Smooth muscle cell (in vitro differentiated cells): ENCODE data around the gene ERCC1. TPM values are rescaled to one million over a fixed set of nuclear protein-coding genes. Genes with fewer than 3 reads are reported as not detected.
"Not testable (repeated sequence)": the region's sequence is repeated elsewhere in the genome, so short reads cannot be mapped to it uniquely, and the experiment has no call there.

ENCODE experiments used
- DNase-seq: peaks from one replicate; lab custom pipeline; 2025; ENCODE audit not compliant: unreplicated experiment; lab: John Stamatoyannopoulos, UW
- H2AFZ ChIP-seq: fragments of 200-600 bp; sonication (generic); 2 replicates; pipeline ENCODE4 v1.6.0; 2016; ENCODE audit warnings: antibody characterized with exemption, low read depth, mild to moderate bottlenecking
- H3F3A ChIP-seq: fragments of 200-600 bp; sonication (generic); 2 replicates; pipeline ENCODE4 v1.6.0; 2017; ENCODE audit warnings: antibody characterized with exemption, low read depth
- H3K27ac ChIP-seq: fragments of 200-600 bp; sonication (generic); 2 replicates; pipeline ENCODE4 v1.5.1; 2016; ENCODE audit warnings: low read depth, mild to moderate bottlenecking
- H3K27me3 ChIP-seq: fragments of 200-600 bp; sonication (generic); 2 replicates; pipeline ENCODE4 v1.6.1; 2016; ENCODE audit warnings: low read depth, mild to moderate bottlenecking
- H3K36me3 ChIP-seq: fragments of 200-600 bp; sonication (generic); 2 replicates; pipeline ENCODE4 v1.5.1; 2016; ENCODE audit warnings: low read depth
- H3K4me1 ChIP-seq: fragments of 200-600 bp; sonication (generic); 2 replicates; pipeline ENCODE4 v1.5.1; 2016; ENCODE audit warnings: low read depth
- H3K4me2 ChIP-seq: fragments of 200-600 bp; sonication (generic); 2 replicates; pipeline ENCODE4 v1.6.0; 2016; ENCODE audit warnings: mild to moderate bottlenecking
- H3K4me3 ChIP-seq: fragments of 200-600 bp; sonication (generic); 2 replicates; pipeline ENCODE4 v1.5.1; 2016; ENCODE audit warnings: mild to moderate bottlenecking
- H3K79me2 ChIP-seq: fragments of 200-600 bp; sonication (generic); 2 replicates; pipeline ENCODE4 v1.6.0; 2016; ENCODE audit warnings: low read depth, mild to moderate bottlenecking
- H3K9ac ChIP-seq: fragments of 200-600 bp; sonication (generic); 2 replicates; pipeline ENCODE4 v1.6.0; 2016; ENCODE audit warnings: low read depth
- H3K9me3 ChIP-seq: fragments of 200-600 bp; sonication (generic); replicated peaks from 2 replicates; pipeline ENCODE4 v1.5.1; 2016; ENCODE audit warnings: low read depth
- H4K20me1 ChIP-seq: fragments of 200-600 bp; sonication (generic); 2 replicates; pipeline ENCODE4 v1.6.0; 2016; ENCODE audit warnings: low read depth
- CTCF ChIP-seq: fragments of 200-600 bp; sonication (generic); IDR thresholded peaks from 2 replicates; pipeline ENCODE4 v1.5.1; 2017; ENCODE audit warnings: borderline replicate concordance, mild to moderate bottlenecking, antibody characterized with exemption; ENCODE audit not compliant: insufficient read depth, poor library complexity, severe bottlenecking
- WGBS: methylation state at CpG from one replicate; pipeline ENCODE4 v1.1.7; 2016; ENCODE audit warnings: low lambda C conversion rate; 5-methylcytosine and 5-hydroxymethylcytosine counted together
- polyA plus RNA-seq: library from polyadenylated mRNA; unstranded; fragments of >200 nt; fragmentation: Nextera tagmentation; extraction: Ambion mirVana; gene quantifications from 2 replicates; pipeline ENCODE4 v1.2.1, GENCODE V29; 2016
- total RNA-seq: library from RNA; depleted of rRNA; stranded (reverse); fragments of >200 nt; gene quantifications from 2 replicates; pipeline ENCODE4 v1.2.3, GENCODE V29; 2014

The ERCC1 gene
- total and polyA plus RNA-seq, 2 experiments from 2014 or later: 72.6 to 90.4 TPM

- Histone ChIP-seq H3K27me3 (no peaks in the 10 kb centered on the region), H3K36me3 (no peaks in the 10 kb centered on the region), H3K4me3 (no peak overlapping the region), H3K9ac (no peak overlapping the region), H4K20me1 (peaks cover 10% of the 10 kb centered on the region), H3K9me3 (no peaks in the 10 kb centered on the region), H3K4me2 (no peak overlapping the region), H2AFZ (no peak overlapping the region), H3F3A (peaks cover 4% of the 10 kb centered on the region), H3K27ac (no peak overlapping the region), H3K79me2 (no peaks in the 10 kb centered on the region), H3K4me1 (peaks cover 14% of the 10 kb centered on the region)
- no peak for TF ChIP-seq CTCF
- 98% methylated on average over 8 of the region's 8 CpGs for WGBS
- no peak for DNase-seq
Measured at GRCh38 chr19:45408121-45408520, 15.6 kb downstream of the ERCC1 start.

- H3F3A ChIP-seq, H3K79me2 ChIP-seq, DNase-seq, H3K9me3 ChIP-seq, H3K9ac ChIP-seq, H3K36me3 ChIP-seq, H3K27ac ChIP-seq, H2AFZ ChIP-seq, H3K27me3 ChIP-seq: not testable (repeated sequence)
- Histone ChIP-seq H3K4me2 (peak overlapping the region; percentile 90), H3K4me1 (peaks cover 16% of the 10 kb centered on the region), H4K20me1 (peaks cover 15% of the 10 kb centered on the region), H3K4me3 (peak overlapping the region; percentile 63)
- 85% methylated on average over 5 of the region's 5 CpGs for WGBS
Measured at GRCh38 chr19:45407585-45407984, 16.1 kb downstream of the ERCC1 start.

- no peak overlapping the region for H2AFZ ChIP-seq
- peaks cover 21% of the 10 kb centered on the region for H4K20me1 ChIP-seq
- no peak overlapping the region for H3K27ac ChIP-seq
- no peaks in the 10 kb centered on the region for H3K36me3 ChIP-seq
- no peaks in the 10 kb centered on the region for H3K9me3 ChIP-seq
- peaks cover 4% of the 10 kb centered on the region for H3F3A ChIP-seq
- no peak for TF ChIP-seq CTCF
- H3K4me2 ChIP-seq: peak overlapping the region; percentile 90
- H3K4me3 ChIP-seq: peak overlapping the region; percentile 63
- H3K79me2 ChIP-seq: no peaks in the 10 kb centered on the region
- no peak for DNase-seq
- no peaks in the 10 kb centered on the region for H3K27me3 ChIP-seq
- under 1% methylated on average over 10 of the region's 10 CpGs for WGBS
- peak overlapping the region; percentile 98 for H3K9ac ChIP-seq
- H3K4me1 ChIP-seq: peaks cover 16% of the 10 kb centered on the region
Measured at GRCh38 chr19:45407091-45407375, 16.7 kb downstream of the ERCC1 start.

- Histone ChIP-seq H4K20me1 (peaks cover 27% of the 10 kb centered on the region), H3K36me3 (no peaks in the 10 kb centered on the region), H3K27me3 (no peaks in the 10 kb centered on the region), H3K79me2 (no peaks in the 10 kb centered on the region), H2AFZ (peak within 1 kb of the TSS; percentile 63), H3K4me2 (peak within 1 kb of the TSS; percentile 90), H3K27ac (peak within 1 kb of the TSS; percentile 98), H3K4me1 (peaks cover 16% of the 10 kb centered on the region), H3F3A (peaks cover 4% of the 10 kb centered on the region), H3K9me3 (no peaks in the 10 kb centered on the region), H3K9ac (peak within 1 kb of the TSS; percentile 98), H3K4me3 (peak within 1 kb of the TSS; percentile 63)
- DNase-seq: peak; percentile 47
- WGBS: 2% methylated on average over 49 of the region's 51 CpGs
- TF ChIP-seq CTCF: no peak
Measured at GRCh38 chr19:45406226-45407090, 17.3 kb downstream of the ERCC1 start, which contains the start of gene POLR1G. Gene POLR1G, plus strand, starts transcription at chr19:45406644. Its CDS starts 53 bp downstream, at chr19:45406697.
